ENCODE results near the gene ZBTB45. TPM values are rescaled to one million over a fixed set of nuclear protein-coding genes. Genes with fewer than 3 reads are reported as not detected.
"Not testable (repeated sequence)": the region's sequence is repeated elsewhere in the genome, so short reads cannot be mapped to it uniquely, and the experiment has no call there.

The ZBTB45 gene
- polyA plus RNA-seq, 2 donors: 6.4 to 7.4 TPM

GRCh38 chr19:58510084-58510862 lies 9.3 kb downstream of the ZBTB45 start:
- H3K4me1 ChIP-seq (ENCODE audit: control insufficient read depth in 2 of 2, insufficient read depth in 2 of 2, low read length in 1 of 2): peaks cover 6 to 20% of the 10 kb centered on the region in 2 donors
- no peak overlapping the region for H3K27ac ChIP-seq (ENCODE audit: low read depth in 2 of 2, low read length in 1 of 2)
- no peak overlapping the region for H3K4me3 ChIP-seq (ENCODE audit: low read depth in 1 of 2, low read length in 2 of 2)
- H3K9me3 ChIP-seq (ENCODE audit: control insufficient read depth in 2 of 2, insufficient read depth in 1 of 2, low read depth in 1 of 2, low read length in 1 of 2): no peaks in the 10 kb centered on the region
- H3K36me3 ChIP-seq (ENCODE audit: control insufficient read depth in 2 of 2, insufficient read depth in 2 of 2, low read length in 1 of 2): no peaks in the 10 kb centered on the region
- H3K27me3 ChIP-seq (ENCODE audit: control insufficient read depth in 1 of 2, insufficient read depth in 2 of 2, low read length in 2 of 2): no peaks in the 10 kb centered on the region
- whole genome bisulfite sequencing, 2 donors: 84 to 86% methylated on average over 8 of the region's 8 CpGs

DNA sequence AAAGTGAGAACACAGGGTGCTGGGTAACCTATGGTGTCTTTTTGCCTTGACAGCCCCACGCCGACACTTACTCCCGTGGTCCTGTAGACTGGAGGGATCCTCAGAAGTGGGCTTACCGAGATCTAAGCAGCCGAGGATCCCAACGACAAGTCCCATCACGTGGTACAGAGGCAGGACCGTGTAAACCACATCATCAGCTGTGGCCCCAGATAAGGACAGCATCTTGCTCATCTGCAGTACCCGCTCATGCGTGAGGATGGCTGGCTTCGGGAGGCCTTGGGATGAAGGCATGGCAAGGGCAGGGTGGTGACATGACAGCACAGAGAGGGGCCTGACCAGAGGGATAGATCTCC lies 9.9 kb downstream of the ZBTB45 start:
- H3K9me3 ChIP-seq (ENCODE audit: control insufficient read depth in 2 of 2, insufficient read depth in 1 of 2, low read depth in 1 of 2, low read length in 1 of 2): no peaks in the 10 kb centered on the region
- no peak overlapping the region for H3K27ac ChIP-seq (ENCODE audit: low read depth in 2 of 2, low read length in 1 of 2)
- no peaks in the 10 kb centered on the region for H3K27me3 ChIP-seq (ENCODE audit: control insufficient read depth in 1 of 2, insufficient read depth in 2 of 2, low read length in 2 of 2)
- 83 to 87% methylated on average over 11 of the region's 11 CpGs for WGBS, 2 donors
- no peaks in the 10 kb centered on the region for H3K36me3 ChIP-seq (ENCODE audit: control insufficient read depth in 2 of 2, insufficient read depth in 2 of 2, low read length in 1 of 2)
- H3K4me1 ChIP-seq (ENCODE audit: control insufficient read depth in 2 of 2, insufficient read depth in 2 of 2, low read length in 1 of 2): peaks cover 5 to 19% of the 10 kb centered on the region in 2 donors
- H3K4me3 ChIP-seq (ENCODE audit: low read depth in 1 of 2, low read length in 2 of 2): no peak overlapping the region

DNA sequence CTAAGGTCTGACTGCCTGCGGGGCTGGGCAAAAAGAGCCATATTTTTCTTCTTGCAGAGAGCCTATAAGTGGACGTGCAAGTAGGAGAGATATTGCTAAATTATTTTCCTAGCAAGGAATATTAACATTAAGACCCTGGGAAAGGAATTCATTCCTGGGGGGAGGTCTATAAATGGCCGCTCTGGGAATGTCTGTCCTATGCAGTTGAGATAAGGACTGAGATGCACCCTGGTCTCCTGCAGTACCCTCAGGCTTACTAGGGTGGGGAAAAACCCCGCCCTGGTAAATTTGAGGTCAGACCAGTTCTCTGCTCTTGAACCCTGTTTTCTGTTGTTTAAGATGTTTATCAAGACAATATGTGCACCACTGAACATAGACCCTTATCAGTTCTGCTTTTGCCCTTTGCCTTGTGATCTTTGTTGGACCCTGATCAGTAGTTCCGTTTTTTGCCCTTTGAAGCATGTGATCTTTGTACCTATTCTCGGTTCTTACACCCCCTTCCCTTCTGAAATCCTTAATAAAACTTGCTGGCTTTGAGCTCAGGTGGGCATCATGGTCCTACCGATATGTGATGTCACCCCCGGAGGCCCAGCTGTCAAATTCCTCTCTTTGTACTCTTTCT lies 11.9 kb downstream of the ZBTB45 start:
- not testable (repeated sequence) for H3K9me3 ChIP-seq (ENCODE audit: control insufficient read depth in 2 of 2, insufficient read depth in 1 of 2, low read depth in 1 of 2, low read length in 1 of 2); H3K36me3 ChIP-seq (ENCODE audit: control insufficient read depth in 2 of 2, insufficient read depth in 2 of 2, low read length in 1 of 2); H3K27ac ChIP-seq (ENCODE audit: low read depth in 2 of 2, low read length in 1 of 2); H3K4me1 ChIP-seq (ENCODE audit: control insufficient read depth in 2 of 2, insufficient read depth in 2 of 2, low read length in 1 of 2); H3K27me3 ChIP-seq (ENCODE audit: control insufficient read depth in 1 of 2, insufficient read depth in 2 of 2, low read length in 2 of 2); H3K4me3 ChIP-seq (ENCODE audit: low read depth in 1 of 2, low read length in 2 of 2)
- WGBS, 2 donors: 67 to 80% methylated on average over 7 to 8 of the region's 8 CpGs

GRCh38 chr19:58500242-58500641 lies 19.4 kb downstream of the ZBTB45 start:
- peaks cover 0 to 4% of the 10 kb centered on the region in 2 donors for H3K9me3 ChIP-seq (ENCODE audit: control insufficient read depth in 2 of 2, insufficient read depth in 1 of 2, low read depth in 1 of 2, low read length in 1 of 2)
- H3K36me3 ChIP-seq (ENCODE audit: control insufficient read depth in 2 of 2, insufficient read depth in 2 of 2, low read length in 1 of 2): no peaks in the 10 kb centered on the region
- H3K4me1 ChIP-seq (ENCODE audit: control insufficient read depth in 2 of 2, insufficient read depth in 2 of 2, low read length in 1 of 2): peaks cover 0 to 24% of the 10 kb centered on the region in 2 donors
- no peaks in the 10 kb centered on the region for H3K27me3 ChIP-seq (ENCODE audit: control insufficient read depth in 1 of 2, insufficient read depth in 2 of 2, low read length in 2 of 2)
- 96% methylated on average over 14 of the region's 14 CpGs for WGBS, 2 donors
- H3K4me3 ChIP-seq (ENCODE audit: low read depth in 1 of 2, low read length in 2 of 2): no peak overlapping the region
- H3K27ac ChIP-seq (ENCODE audit: low read depth in 2 of 2, low read length in 1 of 2): no peak overlapping the region

DNA sequence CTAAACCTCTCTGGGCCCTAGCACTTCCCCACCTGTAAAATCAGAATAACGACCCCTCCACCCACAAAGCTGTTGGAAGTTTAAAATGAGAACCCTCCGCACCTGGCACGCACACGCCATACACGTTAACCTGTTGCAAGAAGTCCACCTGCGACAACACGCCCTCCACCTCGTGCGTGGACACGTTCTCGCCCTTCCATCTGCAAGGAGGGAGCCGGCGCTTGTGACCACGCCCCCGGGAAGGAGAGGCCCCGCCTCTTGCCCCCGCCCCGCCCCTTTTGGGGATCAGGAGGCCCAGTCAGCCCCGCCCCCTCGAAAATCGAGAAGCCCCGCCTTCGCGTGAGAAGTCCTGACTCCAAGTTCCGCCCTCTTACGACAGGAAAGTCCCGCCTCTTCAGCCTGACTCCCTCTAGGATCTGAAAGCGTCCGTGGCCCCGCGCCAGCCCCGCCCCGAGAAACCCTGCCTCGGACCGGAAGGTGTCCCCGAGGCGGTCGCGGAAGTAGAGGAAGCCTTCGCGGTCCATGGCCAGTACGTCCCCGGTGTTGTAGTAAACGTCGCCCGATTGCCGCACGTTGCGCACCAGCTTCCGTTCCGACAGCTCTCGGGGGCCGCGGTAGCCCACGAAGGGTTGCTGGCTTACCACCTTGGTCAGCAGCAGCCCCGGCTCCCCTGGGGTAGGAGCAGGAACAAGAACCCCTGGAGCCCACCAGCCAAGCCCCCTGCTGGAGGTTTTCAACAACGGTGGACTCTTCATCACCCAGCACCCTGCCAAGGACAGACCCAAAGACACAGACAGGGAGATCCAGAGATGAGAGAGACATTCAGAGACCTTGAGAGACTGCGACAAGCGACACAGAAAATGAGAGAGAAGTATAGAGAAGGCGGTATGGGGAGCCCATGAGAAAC lies 20.3 kb downstream of the ZBTB45 start:
- Histone ChIP-seq H3K4me1 (ENCODE audit: control insufficient read depth in 2 of 2, insufficient read depth in 2 of 2, low read length in 1 of 2) (peaks cover 0 to 24% of the 10 kb centered on the region in 2 donors), H3K4me3 (ENCODE audit: low read depth in 1 of 2, low read length in 2 of 2) (peak overlapping the region; percentile 49 to 56), H3K27me3 (ENCODE audit: control insufficient read depth in 1 of 2, insufficient read depth in 2 of 2, low read length in 2 of 2) (no peaks in the 10 kb centered on the region), H3K9me3 (ENCODE audit: control insufficient read depth in 2 of 2, insufficient read depth in 1 of 2, low read depth in 1 of 2, low read length in 1 of 2) (peaks cover 0 to 4% of the 10 kb centered on the region in 2 donors), H3K27ac (ENCODE audit: low read depth in 2 of 2, low read length in 1 of 2) (peak overlapping the region; percentile 62 to 83), H3K36me3 (ENCODE audit: control insufficient read depth in 2 of 2, insufficient read depth in 2 of 2, low read length in 1 of 2) (no peaks in the 10 kb centered on the region)
- 1 to 2% methylated on average over 60 of the region's 60 CpGs for WGBS, 2 donors

DNA sequence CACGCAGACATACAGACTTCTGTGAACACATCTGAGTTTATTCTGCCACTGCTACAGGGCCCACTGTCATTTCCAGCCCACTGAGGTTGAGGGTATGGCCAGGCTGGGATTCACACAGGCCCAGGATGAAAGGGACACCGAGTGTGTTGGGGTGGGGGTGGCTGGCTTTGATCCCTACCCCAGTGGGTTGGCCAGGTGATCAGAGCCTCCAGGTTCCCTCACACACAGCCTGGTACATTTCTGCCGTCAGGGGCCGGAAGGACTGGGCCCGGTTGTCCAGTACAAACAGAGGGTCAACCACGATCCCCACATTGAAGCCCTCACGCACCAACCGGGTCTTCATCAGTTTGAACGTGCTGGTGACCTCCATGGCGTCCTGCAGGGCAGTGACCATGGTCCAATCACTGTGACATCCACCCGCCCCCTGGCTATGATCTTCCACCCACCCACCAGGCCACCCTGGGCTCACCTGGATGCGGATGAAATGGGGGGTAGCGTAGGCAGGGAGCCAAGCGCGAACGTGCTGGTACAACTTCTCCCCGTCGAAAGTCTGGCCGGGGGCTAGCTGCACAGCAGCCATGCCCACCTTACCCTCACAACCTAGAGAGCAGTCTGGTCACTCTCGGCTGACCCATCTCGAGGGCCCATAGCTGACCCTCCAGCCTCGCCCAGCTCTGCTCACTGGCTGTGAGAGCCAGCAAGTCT lies 21.1 kb downstream of the ZBTB45 start:
- peak overlapping the region in 1 of 2 donors; percentile 47 for H3K27ac ChIP-seq (ENCODE audit: low read depth in 2 of 2, low read length in 1 of 2)
- H3K36me3 ChIP-seq (ENCODE audit: control insufficient read depth in 2 of 2, insufficient read depth in 2 of 2, low read length in 1 of 2): no peaks in the 10 kb centered on the region
- H3K4me3 ChIP-seq (ENCODE audit: low read depth in 1 of 2, low read length in 2 of 2): peak overlapping the region; percentile 28 to 49
- peaks cover 0 to 24% of the 10 kb centered on the region in 2 donors for H3K4me1 ChIP-seq (ENCODE audit: control insufficient read depth in 2 of 2, insufficient read depth in 2 of 2, low read length in 1 of 2)
- WGBS, 2 donors: 61 to 63% methylated on average over 22 of the region's 22 CpGs
- peaks cover 0 to 4% of the 10 kb centered on the region in 2 donors for H3K9me3 ChIP-seq (ENCODE audit: control insufficient read depth in 2 of 2, insufficient read depth in 1 of 2, low read depth in 1 of 2, low read length in 1 of 2)
- H3K27me3 ChIP-seq (ENCODE audit: control insufficient read depth in 1 of 2, insufficient read depth in 2 of 2, low read length in 2 of 2): no peaks in the 10 kb centered on the region

DNA sequence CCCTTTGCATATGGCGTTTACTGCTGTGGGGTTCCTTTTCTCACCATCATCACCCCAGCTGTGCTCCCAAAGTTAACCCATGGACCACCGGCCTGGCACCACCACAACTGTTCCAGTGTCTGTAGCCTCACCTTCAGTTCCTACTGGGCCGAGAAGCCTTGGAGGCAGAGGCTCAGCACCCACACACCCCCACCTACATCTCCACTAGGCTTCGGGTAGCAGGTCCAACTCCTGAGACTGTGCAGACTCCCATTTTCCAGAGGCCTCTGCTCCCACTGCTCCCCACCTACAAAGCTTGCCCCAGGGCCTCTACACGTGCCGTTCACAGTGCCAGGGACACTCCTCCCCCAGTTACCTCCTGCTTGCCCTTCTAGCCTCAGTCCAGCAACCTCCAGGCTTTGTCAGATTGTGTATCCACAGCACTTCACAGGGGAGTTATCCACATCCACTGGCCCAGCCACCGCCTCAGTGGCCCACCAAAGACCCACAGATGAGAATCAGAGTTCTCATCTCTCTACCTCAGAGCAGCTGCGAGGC lies 21.9 kb downstream of the ZBTB45 start:
- Histone ChIP-seq H3K27me3 (ENCODE audit: control insufficient read depth in 1 of 2, insufficient read depth in 2 of 2, low read length in 2 of 2) (no peaks in the 10 kb centered on the region), H3K4me3 (ENCODE audit: low read depth in 1 of 2, low read length in 2 of 2) (no peak overlapping the region), H3K27ac (ENCODE audit: low read depth in 2 of 2, low read length in 1 of 2) (no peak overlapping the region), H3K4me1 (ENCODE audit: control insufficient read depth in 2 of 2, insufficient read depth in 2 of 2, low read length in 1 of 2) (peaks cover 0 to 24% of the 10 kb centered on the region in 2 donors), H3K9me3 (ENCODE audit: control insufficient read depth in 2 of 2, insufficient read depth in 1 of 2, low read depth in 1 of 2, low read length in 1 of 2) (peaks cover 0 to 4% of the 10 kb centered on the region in 2 donors), H3K36me3 (ENCODE audit: control insufficient read depth in 2 of 2, insufficient read depth in 2 of 2, low read length in 1 of 2) (no peaks in the 10 kb centered on the region)
- WGBS, 2 donors: 79 to 83% methylated on average over 8 of the region's 8 CpGs

DNA sequence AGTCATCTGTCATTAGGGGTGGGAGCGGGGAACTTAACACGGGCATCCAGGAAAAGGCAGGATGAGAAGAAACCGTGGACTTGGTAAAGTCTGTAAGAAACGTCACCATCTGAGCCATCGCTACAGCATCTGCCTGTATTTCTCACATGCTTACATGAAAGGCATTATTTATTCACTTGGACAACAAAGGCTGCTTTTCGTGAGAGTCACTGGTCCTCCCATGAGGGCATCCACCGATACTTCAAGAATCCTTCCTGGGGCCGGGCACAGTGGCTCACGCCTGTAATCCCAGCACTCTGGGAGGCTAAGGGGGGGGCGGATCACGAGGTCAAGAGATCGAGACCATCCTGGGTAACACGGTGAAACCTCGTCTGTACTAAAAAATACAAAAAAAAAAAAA lies 27.3 kb downstream of the ZBTB45 start:
- H3K4me3 ChIP-seq (ENCODE audit: low read depth in 1 of 2, low read length in 2 of 2): no peak overlapping the region
- 87 to 92% methylated on average over 14 of the region's 14 CpGs for WGBS, 2 donors
- peaks cover 0 to 3% of the 10 kb centered on the region in 2 donors for H3K4me1 ChIP-seq (ENCODE audit: control insufficient read depth in 2 of 2, insufficient read depth in 2 of 2, low read length in 1 of 2)
- H3K36me3 ChIP-seq (ENCODE audit: control insufficient read depth in 2 of 2, insufficient read depth in 2 of 2, low read length in 1 of 2): no peaks in the 10 kb centered on the region
- H3K27ac ChIP-seq (ENCODE audit: low read depth in 2 of 2, low read length in 1 of 2): no peak overlapping the region
- no peaks in the 10 kb centered on the region for H3K9me3 ChIP-seq (ENCODE audit: control insufficient read depth in 2 of 2, insufficient read depth in 1 of 2, low read depth in 1 of 2, low read length in 1 of 2)
- no peaks in the 10 kb centered on the region for H3K27me3 ChIP-seq (ENCODE audit: control insufficient read depth in 1 of 2, insufficient read depth in 2 of 2, low read length in 2 of 2)

GRCh38 chr19:58491393-58491792 lies 28.2 kb downstream of the ZBTB45 start:
- 86 to 92% methylated on average over 5 of the region's 5 CpGs for WGBS, 2 donors
- no peaks in the 10 kb centered on the region for H3K27me3 ChIP-seq (ENCODE audit: control insufficient read depth in 1 of 2, insufficient read depth in 2 of 2, low read length in 2 of 2)
- no peak overlapping the region for H3K27ac ChIP-seq (ENCODE audit: low read depth in 2 of 2, low read length in 1 of 2)
- H3K9me3 ChIP-seq (ENCODE audit: control insufficient read depth in 2 of 2, insufficient read depth in 1 of 2, low read depth in 1 of 2, low read length in 1 of 2): no peaks in the 10 kb centered on the region
- H3K36me3 ChIP-seq (ENCODE audit: control insufficient read depth in 2 of 2, insufficient read depth in 2 of 2, low read length in 1 of 2): no peaks in the 10 kb centered on the region
- peaks cover 0 to 3% of the 10 kb centered on the region in 2 donors for H3K4me1 ChIP-seq (ENCODE audit: control insufficient read depth in 2 of 2, insufficient read depth in 2 of 2, low read length in 1 of 2)
- H3K4me3 ChIP-seq (ENCODE audit: low read depth in 1 of 2, low read length in 2 of 2): no peak overlapping the region
